Stimulated activated CD8-positive, alpha-beta memory T cell treated with anti-CD3 and anti-CD28 coated beads, Interleukin-15, amount 100 ng/mL, for 48 hours (primary cell): Measurements from ENCODE around the gene ALG13.
"Not testable (repeated sequence)": the region's sequence is repeated elsewhere in the genome, so short reads cannot be mapped to it uniquely, and the experiment has no call there.

Experiments used
- DNase-seq, 2 donors: peaks; one replicate each; pipeline ENCODE4 v3.0.0-alpha.2; 2020; ENCODE audit warnings: low read depth in 2 of 2

ALG13 gene

DNA sequence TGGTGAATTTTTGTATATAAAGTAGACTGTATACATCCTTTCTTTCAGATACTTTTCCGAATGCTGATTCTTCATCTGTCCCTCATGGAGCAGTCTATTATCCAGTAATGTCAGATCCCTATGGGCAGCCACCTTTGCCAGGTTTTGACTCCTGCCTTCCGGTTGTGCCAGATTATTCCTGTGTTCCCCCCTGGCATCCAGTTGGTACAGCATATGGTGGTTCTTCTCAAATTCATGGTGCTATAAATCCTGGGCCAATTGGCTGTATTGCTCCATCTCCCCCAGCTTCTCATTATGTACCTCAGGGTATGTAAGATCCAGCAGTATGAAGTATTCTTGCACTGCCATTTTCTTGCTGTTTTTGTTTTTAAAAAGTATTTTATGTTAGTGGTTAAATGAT, 78.7 kb downstream of the ALG13 start:
- DNase-seq, result no peak

DNA sequence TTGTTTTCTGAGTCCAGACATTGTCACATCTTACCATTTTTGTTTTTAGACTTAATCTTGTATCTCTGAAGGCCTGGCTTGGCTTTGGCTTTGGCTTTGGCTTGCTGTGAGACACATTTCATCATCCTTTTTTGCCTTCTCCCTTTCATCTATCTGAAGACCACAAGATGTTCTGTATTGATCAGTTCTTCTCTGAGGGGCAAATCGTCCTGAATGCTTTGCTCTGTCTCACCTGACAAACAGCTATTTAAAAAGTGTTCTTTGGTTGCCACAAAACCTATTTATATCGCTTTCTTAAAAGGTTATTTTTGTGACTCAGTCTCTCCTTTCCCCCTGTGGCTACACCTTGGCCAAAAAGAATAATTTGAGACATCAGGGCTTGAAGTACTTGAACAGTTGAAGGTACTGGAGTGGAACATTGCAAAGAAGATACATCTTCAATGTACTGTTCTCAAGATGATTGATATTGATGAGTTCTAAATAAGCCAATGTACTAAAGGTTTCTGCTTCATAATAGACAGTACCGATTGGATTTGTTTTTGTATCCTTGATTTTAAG, 80.7 kb downstream of the ALG13 start:
- DNase-seq, result no peak

DNA sequence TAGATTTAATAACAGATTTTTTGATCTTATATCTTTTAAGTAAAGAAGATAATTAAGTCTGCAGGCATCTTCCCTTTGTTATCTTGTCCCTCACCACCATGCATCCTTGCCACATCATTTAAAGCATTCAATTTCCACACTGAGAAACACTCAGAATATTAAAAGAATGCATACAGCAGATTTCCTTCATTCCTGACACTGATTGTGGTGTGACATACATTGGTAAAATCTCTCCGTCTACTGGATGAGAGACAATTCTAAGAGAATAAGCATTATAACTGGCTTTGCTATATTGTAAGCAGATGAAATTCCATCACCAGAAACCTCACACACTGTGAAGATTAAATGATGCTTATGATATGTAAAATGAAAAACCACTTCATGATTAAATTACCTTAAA, 97.6 kb downstream of the ALG13 start:
- no peak for DNase-seq

DNA sequence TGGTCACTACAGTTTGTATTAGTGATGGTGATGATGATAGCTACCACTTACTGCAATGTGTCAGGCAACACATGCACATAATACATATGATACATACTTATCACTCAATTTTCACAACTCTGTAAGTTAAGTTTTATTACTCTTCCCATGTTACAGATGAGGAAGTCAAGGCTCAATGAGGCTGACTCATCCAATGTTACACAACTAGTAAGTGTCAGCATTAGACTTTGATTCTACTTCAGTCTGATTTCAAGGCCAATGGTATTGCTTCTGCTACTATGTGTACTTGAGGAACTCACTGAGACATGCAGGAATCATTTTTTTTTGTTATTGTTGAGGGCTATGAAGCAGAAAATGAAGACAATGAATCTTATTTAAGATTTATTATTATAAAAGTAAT, 98.6 kb downstream of the ALG13 start:
- DNase-seq, result no peak

DNA sequence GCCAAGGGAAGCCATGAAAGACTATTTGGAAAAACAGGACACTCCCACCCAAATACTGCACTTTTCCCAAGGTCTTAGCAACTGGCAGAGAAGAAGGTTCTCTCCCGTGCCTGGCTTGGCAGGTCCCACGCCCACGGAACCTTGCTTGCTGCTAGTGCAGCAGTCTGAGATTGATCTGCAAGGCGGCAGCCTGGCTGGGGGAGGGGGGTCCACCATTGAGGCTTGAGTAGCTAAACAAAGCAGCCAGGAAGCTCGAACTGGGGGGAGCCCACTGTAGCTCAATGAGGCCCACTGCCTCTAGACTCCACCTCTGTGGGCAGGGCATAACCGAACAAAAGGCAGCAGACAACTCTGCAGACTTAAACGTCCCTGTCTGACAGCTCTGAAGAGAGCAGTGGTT, 103.7 kb downstream of the ALG13 start:
- no peak for DNase-seq

DNA sequence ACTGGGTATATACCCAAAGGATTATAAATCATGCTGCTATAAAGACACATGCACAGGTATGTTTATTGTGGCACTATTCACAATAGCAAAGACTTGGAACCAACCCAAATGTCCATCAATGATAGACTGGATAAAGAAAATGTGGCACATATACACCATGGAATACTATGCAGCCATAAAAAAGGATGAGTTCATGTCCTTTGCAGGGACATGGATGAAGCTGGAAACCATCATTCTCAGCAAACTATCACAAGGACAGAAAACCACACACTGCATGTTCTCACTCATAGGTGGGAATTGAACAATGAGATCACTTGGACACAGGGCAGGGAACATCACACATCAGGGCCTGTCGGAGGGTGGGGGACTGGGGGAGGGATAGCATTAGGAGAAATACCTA, 109.1 kb downstream of the ALG13 start:
- DNase-seq, result not testable (repeated sequence)
